HepG2 (cell line): ENCODE measurements around the gene RUVBL1. TPM values are rescaled to one million over a fixed set of nuclear protein-coding genes. Genes with fewer than 3 reads are reported as not detected.

Source experiments
- BCL6 ChIP-seq: IDR thresholded peaks from 2 replicates; pipeline ENCODE4 v1.6.1; 2016; ENCODE audit warnings: missing genetic modification reagents, missing compliant biosample characterization
- BRCA1 ChIP-seq: sonication (generic); formaldehyde crosslinking; IDR thresholded peaks from 2 replicates; pipeline ENCODE4 v1.4.0; 2020; ENCODE audit warnings: missing genetic modification reagents
- CCDC6 ChIP-seq: sonication (generic); formaldehyde crosslinking; IDR thresholded peaks from 2 replicates; pipeline ENCODE4 v1.8.1; 2022; ENCODE audit warnings: mild to moderate bottlenecking, missing genetic modification reagents, moderate library complexity
- CHD2 ChIP-seq: IDR thresholded peaks from 2 replicates; pipeline ENCODE4 v1.6.1; 2011; ENCODE audit warnings: low read depth, low read length, improper control_type of control experiment
- IRX3 ChIP-seq: sonication (generic); formaldehyde crosslinking; IDR thresholded peaks from 2 replicates; pipeline ENCODE4 v1.8.1; 2023; ENCODE audit warnings: mild to moderate bottlenecking, low read depth, missing genetic modification reagents, borderline replicate concordance
- MAZ ChIP-seq, 2 experiments: sonication (generic) in 1 of 2; formaldehyde crosslinking in 1 of 2; IDR thresholded peaks; 2 replicates each; pipeline versions ENCODE4 v1.5.0 to v1.6.1; 2012 to 2020; ENCODE audit warnings: low read depth in 2 of 2, mild to moderate bottlenecking in 2 of 2, borderline replicate concordance in 1 of 2, improper control_type of control experiment in 1 of 2, low read length in 1 of 2, missing genetic modification reagents in 1 of 2, moderate library complexity in 1 of 2
- MEIS1 ChIP-seq: sonication (generic); formaldehyde crosslinking; IDR thresholded peaks from 2 replicates; pipeline ENCODE4 v1.9.0; 2021; ENCODE audit warnings: mild to moderate bottlenecking, missing genetic modification reagents, moderate library complexity, borderline replicate concordance
- MXI1 ChIP-seq: IDR thresholded peaks from 3 replicates; pipeline ENCODE4 v1.6.1; 2012; ENCODE audit warnings: low read depth, low read length, inconsistent platforms, borderline replicate concordance
- NBN ChIP-seq: fragments of 450-650 bp; conservative IDR thresholded peaks from 2 replicates; pipeline ENCODE4 v1.6.1; 2017
- NCOR1 ChIP-seq: fragments of 200-600 bp; sonication (generic); IDR thresholded peaks from 2 replicates; pipeline ENCODE4 v1.7.0; 2017; ENCODE audit warnings: antibody characterized with exemption, low read length, borderline replicate concordance
- ONECUT2 ChIP-seq: sonication (generic); formaldehyde crosslinking; IDR thresholded peaks from 2 replicates; pipeline ENCODE4 v1.4.0; 2020; ENCODE audit warnings: missing genetic modification reagents
- SIN3B ChIP-seq: fragments of 150-350 bp; IDR thresholded peaks from 2 replicates; pipeline ENCODE4 v1.6.1; 2014; ENCODE audit warnings: low read length
- SNAI1 ChIP-seq: sonication (generic); formaldehyde crosslinking; IDR thresholded peaks from 2 replicates; pipeline ENCODE4 v1.5.0; 2020; ENCODE audit warnings: mild to moderate bottlenecking, missing genetic modification reagents, borderline replicate concordance
- ZBTB20 ChIP-seq: sonication (generic); formaldehyde crosslinking; IDR thresholded peaks from 2 replicates; pipeline ENCODE4 v1.8.1; 2023; ENCODE audit warnings: missing genetic modification reagents, low read depth, mild to moderate bottlenecking, borderline replicate concordance
- ZBTB38 ChIP-seq: sonication (generic); formaldehyde crosslinking; IDR thresholded peaks from 2 replicates; pipeline ENCODE4 v1.5.1; 2020; ENCODE audit warnings: mild to moderate bottlenecking, missing genetic modification reagents
- ZNF20 ChIP-seq: sonication (generic); formaldehyde crosslinking; IDR thresholded peaks from 2 replicates; pipeline ENCODE4 v1.4.0; 2020; ENCODE audit warnings: mild to moderate bottlenecking, moderate library complexity, missing genetic modification reagents
- ZNF350 ChIP-seq: sonication (generic); formaldehyde crosslinking; IDR thresholded peaks from 2 replicates; pipeline ENCODE4 v1.4.0; 2020; ENCODE audit warnings: mild to moderate bottlenecking, low read depth, missing genetic modification reagents, borderline replicate concordance
- ZNF724P ChIP-seq: sonication (generic); formaldehyde crosslinking; IDR thresholded peaks from 2 replicates; pipeline ENCODE4 v1.8.0; 2022; ENCODE audit warnings: missing genetic modification reagents, borderline replicate concordance
- ZNF746 ChIP-seq: sonication (generic); formaldehyde crosslinking; IDR thresholded peaks from 2 replicates; pipeline ENCODE4 v1.8.0; 2022; ENCODE audit warnings: mild to moderate bottlenecking, missing genetic modification reagents
- ZSCAN12 ChIP-seq: sonication (generic); formaldehyde crosslinking; IDR thresholded peaks from 2 replicates; pipeline ENCODE4 v1.9.0; 2021; ENCODE audit warnings: mild to moderate bottlenecking, missing genetic modification reagents
- ZSCAN31 ChIP-seq: sonication (generic); formaldehyde crosslinking; IDR thresholded peaks from 2 replicates; pipeline ENCODE4 v1.5.0; 2020; ENCODE audit warnings: low read depth, mild to moderate bottlenecking, missing genetic modification reagents
- ZZZ3 ChIP-seq: sonication (generic); formaldehyde crosslinking; IDR thresholded peaks from 2 replicates; pipeline ENCODE4 v1.4.0; 2020; ENCODE audit warnings: missing genetic modification reagents, mild to moderate bottlenecking, borderline replicate concordance
- polyA plus RNA-seq, 8 experiments: library from polyadenylated mRNA; depleted of rRNA in 3 of 8; stranded (reverse) in 7 of 8; unstranded in 1 of 8; fragments of >200 nt; fragmentation: Illumina TruSeq in 4 of 8; extraction: Trizol in 4 of 8; gene quantifications; 2 replicates each; pipeline versions ENCODE4 v1.2.1 to v1.2.3, GENCODE V29; 2011 to 2016; ENCODE audit warnings: low read depth in 4 of 8, missing spikeins in 1 of 8, mixed read lengths in 1 of 8; ENCODE audit not compliant: insufficient read depth in 1 of 8
- total RNA-seq, 5 experiments: library from RNA; depleted of rRNA; stranded (reverse); fragments of >200 nt; fragmentation: Illumina TruSeq; extraction: Trizol; gene quantifications; 2 replicates each; pipeline ENCODE4 v1.2.3, GENCODE V29; 2016; ENCODE audit warnings: low read depth in 1 of 5
- TF ChIP-seq, protein P1 (sequence below): IDR thresholded peaks from 2 replicates; pipeline ENCODE4 v1.6.1; 2018; ENCODE audit warnings: missing genetic modification reagents
- TF ChIP-seq, protein P2 (sequence below): sonication (generic); formaldehyde crosslinking; IDR thresholded peaks from 2 replicates; pipeline ENCODE4 v1.5.0; 2020; ENCODE audit warnings: missing genetic modification reagents
- TF ChIP-seq, protein P3 (sequence below): sonication (generic); formaldehyde crosslinking; IDR thresholded peaks from 2 replicates; pipeline ENCODE4 v1.4.0; 2020; ENCODE audit warnings: missing genetic modification reagents

The RUVBL1 gene
- total and polyA plus RNA-seq, 2 of the 13 experiments (the other 11 are each of a cell fraction or from before 2014, with no cell fraction given), result 32.7 to 86.3 TPM

DNA sequence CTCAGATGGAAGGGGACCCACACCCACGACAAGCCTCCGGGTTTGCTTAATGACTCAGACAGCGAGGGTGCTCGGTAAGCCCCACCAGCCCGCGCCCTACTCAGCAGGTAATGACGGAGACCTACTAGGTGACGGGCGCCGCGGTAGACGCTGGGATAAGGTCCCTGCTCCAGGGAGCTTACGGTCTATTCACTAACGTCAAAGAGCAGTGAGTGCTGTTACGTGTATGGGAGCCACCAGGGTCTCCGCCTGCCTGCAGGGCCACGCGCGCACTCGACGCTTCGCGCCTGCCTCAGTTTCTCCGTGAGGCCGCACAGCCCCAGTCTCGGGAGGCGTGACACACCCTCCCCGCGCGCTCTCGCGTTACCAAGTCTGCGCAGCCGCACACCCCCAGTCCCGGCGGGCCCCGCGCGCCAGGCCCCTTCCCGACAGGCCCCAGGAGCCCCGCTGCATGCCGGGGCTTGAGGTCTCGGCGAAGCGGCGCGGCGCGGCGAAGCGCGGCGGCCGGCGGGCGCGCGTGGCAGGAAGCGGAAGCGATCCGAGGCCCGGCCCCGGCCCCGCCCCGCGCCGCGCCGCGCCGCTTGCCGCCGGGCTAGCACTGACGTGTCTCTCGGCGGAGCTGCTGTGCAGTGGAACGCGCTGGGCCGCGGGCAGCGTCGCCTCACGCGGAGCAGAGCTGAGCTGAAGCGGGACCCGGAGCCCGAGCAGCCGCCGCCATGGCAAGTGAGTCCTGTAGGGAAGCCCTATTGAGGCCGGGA, 71.6 kb downstream of the RUVBL1 start, which contains the start of gene SEC61A1 (continued):
- TF ChIP-seq CHD2 (peak; percentile 91), CCDC6 (CRISPR knock-in tag) (peak; percentile 80), IRX3 (no peak; the same call in 1 of the 2 replicates), ZNF724P (CRISPR knock-in tag) (0 out of 2 replicates have a peak, but pooled peaks have one; percentile 45), ZBTB38 (CRISPR knock-in tag) (peak; percentile 75), NCOR1 (no peak), ZBTB20 (CRISPR knock-in tag) (no peak; the same call in 1 of the 2 replicates), MEIS1 (CRISPR knock-in tag) (no peak), ZSCAN31 (CRISPR knock-in tag) (peak; percentile 64; the same call in 1 of the 2 replicates), ZZZ3 (CRISPR knock-in tag) (no peak), SIN3B (no peak), NBN (no peak), ZSCAN12 (CRISPR knock-in tag) (no peak), MAZ (IDR thresholded peaks at IDR 0.05; ENCODE audit: borderline replicate concordance, low read depth, low read length) (no peak), MAZ (CRISPR knock-in tag; IDR thresholded peaks at IDR 0.05; ENCODE audit: low read depth) (peak; percentile 56; the same call in 1 of the 2 replicates), ZNF350 (CRISPR knock-in tag) (peak; percentile 66), SNAI1 (peak; percentile 78; the same call in 1 of the 2 replicates), ZNF746 (CRISPR knock-in tag) (no peak), ONECUT2 (CRISPR knock-in tag) (no peak), BRCA1 (CRISPR knock-in tag) (no peak; the same call in none of the 2 replicates), BCL6 (CRISPR knock-in tag) (0 out of 2 replicates have a peak, but pooled peaks have one; percentile 32), MXI1 (peak; percentile 67; the same call in 1 of the 3 replicates), ZNF20 (no peak)
- TF ChIP-seq, protein P1, sequence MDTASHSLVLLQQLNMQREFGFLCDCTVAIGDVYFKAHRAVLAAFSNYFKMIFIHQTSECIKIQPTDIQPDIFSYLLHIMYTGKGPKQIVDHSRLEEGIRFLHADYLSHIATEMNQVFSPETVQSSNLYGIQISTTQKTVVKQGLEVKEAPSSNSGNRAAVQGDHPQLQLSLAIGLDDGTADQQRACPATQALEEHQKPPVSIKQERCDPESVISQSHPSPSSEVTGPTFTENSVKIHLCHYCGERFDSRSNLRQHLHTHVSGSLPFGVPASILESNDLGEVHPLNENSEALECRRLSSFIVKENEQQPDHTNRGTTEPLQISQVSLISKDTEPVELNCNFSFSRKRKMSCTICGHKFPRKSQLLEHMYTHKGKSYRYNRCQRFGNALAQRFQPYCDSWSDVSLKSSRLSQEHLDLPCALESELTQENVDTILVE, result peak; percentile 39; the same call in 1 of the 2 replicates
- TF ChIP-seq, protein P2, sequence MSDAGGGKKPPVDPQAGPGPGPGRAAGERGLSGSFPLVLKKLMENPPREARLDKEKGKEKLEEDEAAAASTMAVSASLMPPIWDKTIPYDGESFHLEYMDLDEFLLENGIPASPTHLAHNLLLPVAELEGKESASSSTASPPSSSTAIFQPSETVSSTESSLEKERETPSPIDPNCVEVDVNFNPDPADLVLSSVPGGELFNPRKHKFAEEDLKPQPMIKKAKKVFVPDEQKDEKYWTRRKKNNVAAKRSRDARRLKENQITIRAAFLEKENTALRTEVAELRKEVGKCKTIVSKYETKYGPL (CRISPR knock-in tag), result no peak
- TF ChIP-seq, protein P3, sequence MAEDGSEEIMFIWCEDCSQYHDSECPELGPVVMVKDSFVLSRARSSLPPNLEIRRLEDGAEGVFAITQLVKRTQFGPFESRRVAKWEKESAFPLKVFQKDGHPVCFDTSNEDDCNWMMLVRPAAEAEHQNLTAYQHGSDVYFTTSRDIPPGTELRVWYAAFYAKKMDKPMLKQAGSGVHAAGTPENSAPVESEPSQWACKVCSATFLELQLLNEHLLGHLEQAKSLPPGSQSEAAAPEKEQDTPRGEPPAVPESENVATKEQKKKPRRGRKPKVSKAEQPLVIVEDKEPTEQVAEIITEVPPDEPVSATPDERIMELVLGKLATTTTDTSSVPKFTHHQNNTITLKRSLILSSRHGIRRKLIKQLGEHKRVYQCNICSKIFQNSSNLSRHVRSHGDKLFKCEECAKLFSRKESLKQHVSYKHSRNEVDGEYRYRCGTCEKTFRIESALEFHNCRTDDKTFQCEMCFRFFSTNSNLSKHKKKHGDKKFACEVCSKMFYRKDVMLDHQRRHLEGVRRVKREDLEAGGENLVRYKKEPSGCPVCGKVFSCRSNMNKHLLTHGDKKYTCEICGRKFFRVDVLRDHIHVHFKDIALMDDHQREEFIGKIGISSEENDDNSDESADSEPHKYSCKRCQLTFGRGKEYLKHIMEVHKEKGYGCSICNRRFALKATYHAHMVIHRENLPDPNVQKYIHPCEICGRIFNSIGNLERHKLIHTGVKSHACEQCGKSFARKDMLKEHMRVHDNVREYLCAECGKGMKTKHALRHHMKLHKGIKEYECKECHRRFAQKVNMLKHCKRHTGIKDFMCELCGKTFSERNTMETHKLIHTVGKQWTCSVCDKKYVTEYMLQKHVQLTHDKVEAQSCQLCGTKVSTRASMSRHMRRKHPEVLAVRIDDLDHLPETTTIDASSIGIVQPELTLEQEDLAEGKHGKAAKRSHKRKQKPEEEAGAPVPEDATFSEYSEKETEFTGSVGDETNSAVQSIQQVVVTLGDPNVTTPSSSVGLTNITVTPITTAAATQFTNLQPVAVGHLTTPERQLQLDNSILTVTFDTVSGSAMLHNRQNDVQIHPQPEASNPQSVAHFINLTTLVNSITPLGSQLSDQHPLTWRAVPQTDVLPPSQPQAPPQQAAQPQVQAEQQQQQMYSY (CRISPR knock-in tag), result no peak; the same call in 1 of the 2 replicates
